ENCODE results near the gene PIWIL1.

The PIWIL1 gene

DNA sequence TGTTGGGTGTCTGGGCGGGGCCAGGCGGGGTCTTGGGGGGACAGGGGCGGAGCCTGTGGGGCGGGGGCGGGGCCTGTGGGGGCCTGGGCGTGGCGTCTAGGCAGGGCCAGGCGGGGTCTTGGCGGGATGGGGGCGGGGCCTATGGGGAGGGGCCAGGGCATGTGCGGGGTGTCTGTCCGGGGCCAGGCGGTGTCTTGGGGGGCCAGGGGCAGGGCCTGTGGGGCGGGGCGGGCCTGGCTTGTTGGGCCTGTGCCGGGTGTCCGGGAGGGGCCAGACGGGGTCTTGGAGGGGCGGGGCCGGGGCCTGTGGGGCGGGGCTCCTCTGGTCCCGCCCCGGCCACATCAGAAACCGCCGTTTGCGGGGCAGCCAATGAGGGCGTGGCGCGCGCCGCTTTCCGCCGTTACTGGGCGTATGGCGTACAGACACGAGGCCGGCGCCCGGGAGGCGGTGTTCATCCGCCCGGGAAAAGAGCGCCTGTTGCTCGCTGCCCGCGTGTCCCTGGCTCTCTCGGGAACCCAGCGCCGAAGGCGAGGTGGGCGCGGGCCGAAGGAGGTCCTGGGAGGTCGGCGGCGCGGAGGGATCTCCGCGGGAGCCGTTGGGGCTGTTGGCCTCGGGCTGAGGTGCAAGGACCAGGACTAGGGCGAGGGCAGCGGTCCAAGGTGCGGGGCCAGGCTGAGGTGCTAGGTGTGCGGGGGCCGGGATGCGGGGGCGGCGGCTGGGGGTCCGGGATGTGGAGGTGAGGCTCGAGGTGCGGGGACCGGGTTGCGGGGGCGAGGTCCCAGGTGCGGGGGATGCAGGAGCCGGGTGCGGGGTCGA lies at the start of gene PIWIL1:
TSS of gene PIWIL1 (plus strand) at position 400 of the 816 bp plus-strand sequence. CDS start 4,705 bp downstream, outside the sequence.
- no peak within 1 kb of the TSS for H3K4me3 ChIP-seq (replicated peaks; ENCODE audit: low read depth, low read length)
- no peak for TF ChIP-seq CTCF (IDR thresholded peaks at IDR 0.05; ENCODE audit: low read depth, low read length, missing control alignments)
- DNase-seq (ENCODE audit: extremely low read depth, low read depth), result no peak

GRCh38 chr12:130288206-130288605 lies 49.5 kb upstream of the PIWIL1 start:
- no peak overlapping the region for H3K4me3 ChIP-seq (replicated peaks; ENCODE audit: low read depth, low read length)
- TF ChIP-seq CTCF (IDR thresholded peaks at IDR 0.05; ENCODE audit: low read depth, low read length, missing control alignments), result no peak
- no peak for DNase-seq (ENCODE audit: extremely low read depth, low read depth)

DNA sequence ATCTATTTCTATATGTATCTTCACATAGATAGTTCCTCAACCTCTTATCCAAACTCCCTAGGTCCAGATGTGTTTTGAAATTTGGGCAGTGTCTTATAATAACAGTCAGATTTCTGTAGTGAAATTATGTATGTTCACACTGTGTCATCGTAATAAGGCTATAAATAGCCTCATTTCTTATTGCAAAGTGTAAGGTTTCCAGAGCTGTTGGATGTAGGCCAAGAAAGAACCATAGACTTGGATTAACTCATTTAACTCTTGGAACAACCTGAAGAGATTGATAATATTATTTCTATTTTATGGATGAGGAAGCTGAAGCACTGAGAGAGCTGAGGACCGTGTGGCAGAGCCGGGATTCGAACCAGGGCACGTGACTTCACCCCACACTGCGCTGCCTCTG lies 49.0 kb upstream of the PIWIL1 start:
- no peak overlapping the region for H3K4me3 ChIP-seq (replicated peaks; ENCODE audit: low read depth, low read length)
- no peak for DNase-seq (ENCODE audit: extremely low read depth, low read depth)
- TF ChIP-seq CTCF (IDR thresholded peaks at IDR 0.05; ENCODE audit: low read depth, low read length, missing control alignments), result no peak

GRCh38 chr12:130290114-130290513 lies 47.6 kb upstream of the PIWIL1 start:
- H3K4me3 ChIP-seq (replicated peaks; ENCODE audit: low read depth, low read length), result no peak overlapping the region
- TF ChIP-seq CTCF (IDR thresholded peaks at IDR 0.05; ENCODE audit: low read depth, low read length, missing control alignments), result no peak
- no peak for DNase-seq (ENCODE audit: extremely low read depth, low read depth)

GRCh38 chr12:130298322-130299021 lies 39.2 kb upstream of the PIWIL1 start:
- DNase-seq (ENCODE audit: extremely low read depth, low read depth), result no peak
- no peak for TF ChIP-seq CTCF (IDR thresholded peaks at IDR 0.05; ENCODE audit: low read depth, low read length, missing control alignments)
- H3K4me3 ChIP-seq (replicated peaks; ENCODE audit: low read depth, low read length), result no peak overlapping the region

DNA sequence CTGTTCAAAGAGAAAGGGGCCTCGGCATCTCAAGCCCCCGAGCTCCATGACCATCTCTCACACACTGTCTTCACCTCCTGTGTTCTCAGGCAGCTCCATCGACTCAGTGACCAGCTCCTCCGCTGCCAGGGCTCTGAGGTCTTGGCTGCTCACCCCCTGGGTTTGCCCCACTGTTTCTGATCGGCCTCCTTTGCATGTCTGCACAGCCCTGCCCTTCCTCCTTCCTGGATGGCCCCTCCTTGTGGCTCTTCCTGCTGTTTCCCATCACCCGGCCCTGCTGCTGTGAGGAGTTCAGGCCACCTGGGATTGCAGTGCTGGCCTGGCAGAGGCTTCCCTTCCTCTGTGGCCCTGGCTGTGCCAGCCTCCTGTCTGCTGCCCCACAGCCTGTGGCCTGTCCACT lies 38.1 kb upstream of the PIWIL1 start:
- no peak overlapping the region for H3K4me3 ChIP-seq (replicated peaks; ENCODE audit: low read depth, low read length)
- no peak for TF ChIP-seq CTCF (IDR thresholded peaks at IDR 0.05; ENCODE audit: low read depth, low read length, missing control alignments)
- DNase-seq (ENCODE audit: extremely low read depth, low read depth), result no peak

All from HFF-Myc (cell line).